Measurements from ENCODE around the gene AOAH. TPM values are rescaled to one million over a fixed set of nuclear protein-coding genes. Genes with fewer than 3 reads are reported as not detected.
"Not testable (repeated sequence)": the region's sequence is repeated elsewhere in the genome, so short reads cannot be mapped to it uniquely, and the experiment has no call there.

The AOAH gene
- total RNA-seq, 1 donor, result 128 TPM

- no peaks in the 10 kb centered on the region for H3K27me3 ChIP-seq (ENCODE audit: insufficient read depth, low read length)
- no peaks in the 10 kb centered on the region for H3K9me3 ChIP-seq (ENCODE audit: low read depth, low read length)
- peaks cover 45% of the 10 kb centered on the region for H3K4me1 ChIP-seq (ENCODE audit: insufficient read depth, low read length)
- H3K4me3 ChIP-seq (ENCODE audit: low read length), result no peak overlapping the region
Observed at GRCh38 chr7:36726806-36727503, 2.7 kb upstream of the AOAH start.

GRCh38 chr7:36726311-36726710, 2.0 kb upstream of the AOAH start:
- Histone ChIP-seq H3K4me3 (ENCODE audit: low read length) (no peak overlapping the region), H3K9me3 (ENCODE audit: low read depth, low read length) (no peaks in the 10 kb centered on the region), H3K27me3 (ENCODE audit: insufficient read depth, low read length) (no peaks in the 10 kb centered on the region), H3K4me1 (ENCODE audit: insufficient read depth, low read length) (peaks cover 51% of the 10 kb centered on the region)

GRCh38 chr7:36724996-36725395, 702 bp upstream of the AOAH start:
- Histone ChIP-seq H3K27me3 (ENCODE audit: insufficient read depth, low read length) (no peaks in the 10 kb centered on the region), H3K9me3 (ENCODE audit: low read depth, low read length) (no peaks in the 10 kb centered on the region), H3K4me1 (ENCODE audit: insufficient read depth, low read length) (peaks cover 64% of the 10 kb centered on the region), H3K4me3 (ENCODE audit: low read length) (no peak overlapping the region)

GRCh38 chr7:36723291-36723690, 1.0 kb downstream of the AOAH start:
- Histone ChIP-seq H3K9me3 (ENCODE audit: low read depth, low read length) (no peaks in the 10 kb centered on the region), H3K4me3 (ENCODE audit: low read length) (peak overlapping the region; percentile 61), H3K4me1 (ENCODE audit: insufficient read depth, low read length) (peaks cover 74% of the 10 kb centered on the region)

GRCh38 chr7:36719083-36719632, 5.1 kb downstream of the AOAH start:
- Histone ChIP-seq H3K4me3 (ENCODE audit: low read length) (no peak overlapping the region), H3K27me3 (ENCODE audit: insufficient read depth, low read length) (no peaks in the 10 kb centered on the region), H3K4me1 (ENCODE audit: insufficient read depth, low read length) (peaks cover 52% of the 10 kb centered on the region), H3K9me3 (ENCODE audit: low read depth, low read length) (no peaks in the 10 kb centered on the region)

More at GRCh38 chr7:36723291-36723690, 1.0 kb downstream of the AOAH start:
- no peaks in the 10 kb centered on the region for H3K27me3 ChIP-seq (ENCODE audit: insufficient read depth, low read length)

GRCh38 chr7:36717586-36717985, 6.7 kb downstream of the AOAH start:
- peaks cover 47% of the 10 kb centered on the region for H3K4me1 ChIP-seq (ENCODE audit: insufficient read depth, low read length)
- H3K27me3 ChIP-seq (ENCODE audit: insufficient read depth, low read length), result no peaks in the 10 kb centered on the region
- no peak overlapping the region for H3K4me3 ChIP-seq (ENCODE audit: low read length)
- H3K9me3 ChIP-seq (ENCODE audit: low read depth, low read length), result no peaks in the 10 kb centered on the region

- not testable (repeated sequence) for H3K4me3 ChIP-seq (ENCODE audit: low read length); H3K9me3 ChIP-seq (ENCODE audit: low read depth, low read length); H3K27me3 ChIP-seq (ENCODE audit: insufficient read depth, low read length)
- H3K4me1 ChIP-seq (ENCODE audit: insufficient read depth, low read length), result peaks cover 40% of the 10 kb centered on the region
Observed at GRCh38 chr7:36716802-36717201, 7.5 kb downstream of the AOAH start.

GRCh38 chr7:36712015-36712414, 12.3 kb downstream of the AOAH start:
- Histone ChIP-seq H3K4me1 (ENCODE audit: insufficient read depth, low read length) (peaks cover 22% of the 10 kb centered on the region), H3K4me3 (ENCODE audit: low read length) (no peak overlapping the region), H3K27me3 (ENCODE audit: insufficient read depth, low read length) (no peaks in the 10 kb centered on the region), H3K9me3 (ENCODE audit: low read depth, low read length) (no peaks in the 10 kb centered on the region)

- peaks cover 5% of the 10 kb centered on the region for H3K9me3 ChIP-seq (ENCODE audit: low read depth, low read length)
- H3K4me1 ChIP-seq (ENCODE audit: insufficient read depth, low read length), result peaks cover 20% of the 10 kb centered on the region
- no peak overlapping the region for H3K4me3 ChIP-seq (ENCODE audit: low read length)
- H3K27me3 ChIP-seq (ENCODE audit: insufficient read depth, low read length), result no peaks in the 10 kb centered on the region
Observed at GRCh38 chr7:36711256-36711655, 13.0 kb downstream of the AOAH start.

- Histone ChIP-seq H3K27me3 (ENCODE audit: insufficient read depth, low read length) (no peaks in the 10 kb centered on the region), H3K4me1 (ENCODE audit: insufficient read depth, low read length) (peaks cover 20% of the 10 kb centered on the region), H3K4me3 (ENCODE audit: low read length) (no peak overlapping the region), H3K9me3 (ENCODE audit: low read depth, low read length) (peaks cover 7% of the 10 kb centered on the region)
Observed at GRCh38 chr7:36710186-36710791, 14.0 kb downstream of the AOAH start.

GRCh38 chr7:36708767-36709166, 15.5 kb downstream of the AOAH start:
- peaks cover 20% of the 10 kb centered on the region for H3K4me1 ChIP-seq (ENCODE audit: insufficient read depth, low read length)

GRCh38 chr7:36707898-36708297, 16.4 kb downstream of the AOAH start:
- Histone ChIP-seq H3K9me3 (ENCODE audit: low read depth, low read length) (peaks cover 7% of the 10 kb centered on the region), H3K4me1 (ENCODE audit: insufficient read depth, low read length) (peaks cover 20% of the 10 kb centered on the region), H3K4me3 (ENCODE audit: low read length) (no peak overlapping the region), H3K27me3 (ENCODE audit: insufficient read depth, low read length) (no peaks in the 10 kb centered on the region)

More at GRCh38 chr7:36708767-36709166, 15.5 kb downstream of the AOAH start:
- no peaks in the 10 kb centered on the region for H3K27me3 ChIP-seq (ENCODE audit: insufficient read depth, low read length)
- no peak overlapping the region for H3K4me3 ChIP-seq (ENCODE audit: low read length)
- peaks cover 7% of the 10 kb centered on the region for H3K9me3 ChIP-seq (ENCODE audit: low read depth, low read length)

- Histone ChIP-seq H3K9me3 (ENCODE audit: low read depth, low read length) (peaks cover 7% of the 10 kb centered on the region), H3K27me3 (ENCODE audit: insufficient read depth, low read length) (no peaks in the 10 kb centered on the region), H3K4me1 (ENCODE audit: insufficient read depth, low read length) (peaks cover 20% of the 10 kb centered on the region), H3K4me3 (ENCODE audit: low read length) (no peak overlapping the region)
Observed at GRCh38 chr7:36707465-36707864, 16.8 kb downstream of the AOAH start.

GRCh38 chr7:36703860-36704259, 20.4 kb downstream of the AOAH start:
- H3K27me3 ChIP-seq (ENCODE audit: insufficient read depth, low read length); H3K9me3 ChIP-seq (ENCODE audit: low read depth, low read length); H3K4me1 ChIP-seq (ENCODE audit: insufficient read depth, low read length); H3K4me3 ChIP-seq (ENCODE audit: low read length): not testable (repeated sequence)

- no peak overlapping the region for H3K4me3 ChIP-seq (ENCODE audit: low read length)
- peaks cover 22% of the 10 kb centered on the region for H3K4me1 ChIP-seq (ENCODE audit: insufficient read depth, low read length)
- H3K27me3 ChIP-seq (ENCODE audit: insufficient read depth, low read length), result no peaks in the 10 kb centered on the region
- no peaks in the 10 kb centered on the region for H3K9me3 ChIP-seq (ENCODE audit: low read depth, low read length)
Observed at GRCh38 chr7:36692456-36692855, 31.8 kb downstream of the AOAH start.

GRCh38 chr7:36691983-36692382, 32.3 kb downstream of the AOAH start:
- Histone ChIP-seq H3K9me3 (ENCODE audit: low read depth, low read length) (no peaks in the 10 kb centered on the region), H3K4me3 (ENCODE audit: low read length) (no peak overlapping the region), H3K4me1 (ENCODE audit: insufficient read depth, low read length) (peaks cover 22% of the 10 kb centered on the region), H3K27me3 (ENCODE audit: insufficient read depth, low read length) (no peaks in the 10 kb centered on the region)

Measured in mononuclear cell (primary cell).